Hippocampal formation (tissue), 2 donors: ENCODE data around the gene PHF20.
"Not testable (repeated sequence)": the region's sequence is repeated elsewhere in the genome, so short reads cannot be mapped to it uniquely, and the experiment has no call there.

ENCODE experiments used
- DNase-seq, 2 donors: peaks; one replicate each; lab custom pipeline; 2025; lab: John Stamatoyannopoulos, UW

PHF20 gene

GRCh38 chr20:35839904-35840303 is 68.1 kb downstream of the PHF20 start:
- peak in 1 of 2 donors; percentile 5 for DNase-seq

GRCh38 chr20:35840421-35840820 is 68.6 kb downstream of the PHF20 start:
- DNase-seq = no peak

DNA sequence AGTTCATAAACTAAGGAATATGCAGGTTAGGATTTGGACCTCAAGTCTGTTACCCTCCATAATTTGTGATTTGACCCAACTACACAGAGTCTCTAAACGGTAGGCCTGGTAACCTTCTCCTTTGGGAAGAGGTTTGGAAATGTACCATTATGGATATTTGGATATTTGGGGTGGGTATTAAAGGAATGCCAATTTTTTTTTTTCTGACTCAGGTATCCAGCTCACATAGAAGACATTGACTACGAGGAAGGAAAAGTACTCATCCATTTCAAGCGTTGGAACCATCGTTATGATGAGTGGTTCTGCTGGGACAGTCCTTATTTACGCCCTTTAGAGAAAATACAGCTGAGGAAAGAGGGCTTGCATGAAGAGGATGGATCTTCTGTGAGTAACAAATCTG is 70.5 kb downstream of the PHF20 start:
- no peak for DNase-seq

DNA sequence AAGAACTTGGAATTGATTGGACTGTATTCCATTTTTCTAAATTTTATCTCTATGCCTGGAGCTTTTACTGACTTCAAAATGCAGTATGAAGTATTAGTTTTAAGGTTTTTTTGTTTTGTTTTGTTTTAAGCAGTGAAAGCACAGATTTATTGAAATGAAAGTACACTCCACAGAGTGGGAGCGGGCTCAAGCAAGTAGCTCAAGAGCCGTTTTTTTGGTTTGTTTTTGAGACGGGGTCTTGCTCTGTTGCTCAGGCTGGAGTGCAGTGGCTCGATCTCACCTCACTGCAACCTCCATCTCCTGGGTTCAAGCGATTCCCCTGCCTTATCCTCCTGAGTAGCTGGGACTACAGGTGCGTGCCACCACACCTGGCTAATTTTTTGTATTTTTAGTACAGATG is 72.1 kb downstream of the PHF20 start:
- DNase-seq = not testable (repeated sequence)

- DNase-seq = no peak
Measured at GRCh38 chr20:35845561-35845960, 73.7 kb downstream of the PHF20 start.

DNA sequence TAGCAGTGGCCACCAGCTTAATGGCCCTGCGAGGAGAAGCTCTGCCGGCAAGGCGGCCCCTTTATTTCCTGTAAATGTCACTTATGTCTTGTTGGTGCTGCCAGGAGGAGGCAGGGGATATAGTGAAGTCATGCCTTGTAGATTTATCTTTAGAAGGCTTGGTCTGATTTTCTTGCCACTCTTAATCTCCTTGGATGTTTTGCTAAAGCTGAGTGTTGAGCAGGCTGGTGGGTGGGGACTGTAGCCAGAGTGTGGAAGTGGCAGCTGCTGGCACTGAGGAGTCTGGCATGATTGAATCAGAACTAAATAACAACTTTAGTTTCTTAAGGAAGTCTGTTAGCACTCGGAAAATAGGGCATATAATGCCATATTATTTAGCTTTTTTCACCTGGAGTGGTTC is 77.9 kb downstream of the PHF20 start:
- peak in 1 of 2 donors; percentile 3 for DNase-seq

DNA sequence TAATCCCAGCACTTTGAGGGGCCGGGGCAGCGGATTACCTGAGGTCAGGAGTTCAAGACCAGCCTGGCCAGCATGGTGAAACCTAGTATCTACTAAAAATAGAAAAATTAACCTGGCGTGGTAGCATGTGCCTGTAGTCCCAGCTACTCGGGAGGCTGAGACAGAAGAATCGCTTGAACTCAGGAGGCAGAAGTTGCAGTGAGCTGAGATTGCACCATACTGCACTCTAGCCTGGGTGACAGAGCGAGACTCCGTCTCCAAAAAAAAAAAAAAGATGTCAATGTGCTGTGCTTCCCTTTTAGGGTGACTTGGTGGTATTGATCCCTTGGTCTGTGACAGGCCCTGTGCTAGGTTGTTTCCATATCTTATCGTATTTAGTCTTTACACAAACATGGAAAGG is 79.8 kb downstream of the PHF20 start:
- not testable (repeated sequence) for DNase-seq

DNA sequence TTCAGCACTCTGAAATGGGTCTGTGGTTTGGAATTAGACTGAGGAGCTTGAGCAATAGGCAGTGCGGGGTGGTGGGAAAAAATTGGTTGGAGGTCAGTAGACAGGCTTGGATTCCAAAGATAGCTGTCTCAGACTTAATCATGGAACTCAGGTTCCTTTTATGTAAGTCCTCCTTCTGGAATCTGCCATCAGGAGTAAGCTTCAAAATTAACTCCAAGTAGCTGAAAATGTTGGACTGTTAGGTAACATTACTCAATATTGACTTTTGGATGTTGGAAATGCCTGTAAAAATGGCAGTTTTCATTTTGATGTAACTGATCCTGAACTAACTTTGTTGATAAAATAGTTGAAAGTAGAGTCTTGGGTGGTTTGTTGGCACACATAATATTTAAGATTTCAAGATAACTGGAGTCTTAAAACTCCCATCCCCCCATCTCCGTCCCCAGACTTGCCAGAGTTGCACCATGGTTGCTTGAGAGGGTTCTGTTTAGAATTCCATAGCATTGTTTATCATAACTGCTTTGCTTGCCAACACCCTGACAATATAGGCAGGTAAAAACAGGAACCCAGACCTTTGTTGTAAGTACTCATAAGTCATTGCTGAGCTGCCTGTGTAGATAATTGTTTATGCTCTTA is 83.0 kb downstream of the PHF20 start:
- no peak for DNase-seq

DNA sequence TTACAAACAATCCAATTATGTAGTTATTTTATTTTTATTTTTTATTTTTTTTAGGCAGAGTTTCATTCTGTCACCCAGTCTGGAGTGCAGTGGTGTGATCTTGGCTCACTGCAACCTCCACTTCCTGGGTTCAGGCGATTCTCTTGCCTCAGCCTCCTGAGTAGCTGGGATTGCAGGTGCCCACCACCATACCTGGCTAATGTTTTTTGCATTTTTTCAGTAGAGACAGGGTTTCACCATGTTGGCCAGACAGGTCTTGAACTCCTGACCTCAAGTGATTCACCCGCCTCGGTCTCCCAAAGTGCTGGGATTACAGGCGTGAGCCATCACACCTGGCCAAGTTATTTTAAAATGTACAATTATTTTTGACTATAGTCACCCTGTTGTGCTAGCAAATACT is 83.8 kb downstream of the PHF20 start:
- DNase-seq = not testable (repeated sequence)

DNA sequence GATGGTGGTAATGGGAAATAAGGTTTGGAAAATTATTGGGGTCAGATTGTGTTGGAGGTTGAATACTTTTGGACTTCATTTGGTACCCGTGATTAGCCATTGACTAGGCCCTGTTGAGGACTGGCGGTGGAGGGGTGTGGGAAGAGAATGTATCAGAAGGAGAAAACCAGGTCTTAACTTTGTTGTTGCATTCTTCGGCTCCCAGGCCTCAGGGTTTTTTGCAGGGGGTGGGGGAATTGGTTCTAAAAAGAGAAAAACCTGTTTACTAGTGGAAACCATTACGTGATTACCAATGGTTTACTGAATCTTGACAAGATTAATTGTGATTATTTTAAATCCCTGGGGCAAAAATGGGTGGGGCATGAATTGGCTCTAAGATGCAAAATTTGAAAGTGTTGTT is 85.1 kb downstream of the PHF20 start:
- no peak for DNase-seq

DNA sequence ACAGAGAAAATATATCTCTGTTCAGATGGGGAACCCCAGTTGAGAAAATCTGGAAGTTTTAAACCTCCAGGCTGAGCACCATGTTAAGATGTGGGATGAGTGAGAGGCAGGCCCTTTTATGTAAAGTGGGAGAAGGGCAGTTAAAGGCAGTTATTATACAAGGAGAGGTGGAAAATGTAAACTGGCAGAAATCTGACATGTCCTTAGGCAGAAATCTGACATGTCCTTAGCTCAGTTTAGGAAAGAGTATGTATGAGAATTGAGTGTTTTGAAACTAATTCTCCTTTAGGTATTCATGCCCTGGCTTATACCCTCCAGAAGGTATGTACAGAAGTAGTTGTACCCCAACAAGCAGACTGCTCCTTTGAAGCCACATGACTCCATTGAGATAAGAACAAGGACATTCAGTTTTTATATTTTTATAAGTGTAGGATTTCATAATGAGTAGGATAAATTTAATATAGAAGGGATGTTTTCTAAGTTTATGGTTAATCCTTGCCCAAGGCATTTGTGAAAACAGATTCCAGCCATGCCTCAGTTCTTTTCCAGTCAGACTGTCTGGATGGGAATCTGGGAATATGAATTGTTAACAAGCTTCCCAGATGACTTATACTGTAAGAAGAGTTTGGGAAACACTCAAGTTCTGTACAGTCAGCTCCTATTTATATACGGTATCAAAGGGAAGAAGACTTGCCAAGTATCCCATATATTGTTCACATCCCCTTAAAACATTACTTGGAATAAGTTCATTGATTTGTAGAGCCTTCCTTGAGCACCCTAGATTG is 94.8 kb downstream of the PHF20 start:
- no peak for DNase-seq

GRCh38 chr20:35870541-35871258 is 98.9 kb downstream of the PHF20 start:
- DNase-seq = no peak

DNA sequence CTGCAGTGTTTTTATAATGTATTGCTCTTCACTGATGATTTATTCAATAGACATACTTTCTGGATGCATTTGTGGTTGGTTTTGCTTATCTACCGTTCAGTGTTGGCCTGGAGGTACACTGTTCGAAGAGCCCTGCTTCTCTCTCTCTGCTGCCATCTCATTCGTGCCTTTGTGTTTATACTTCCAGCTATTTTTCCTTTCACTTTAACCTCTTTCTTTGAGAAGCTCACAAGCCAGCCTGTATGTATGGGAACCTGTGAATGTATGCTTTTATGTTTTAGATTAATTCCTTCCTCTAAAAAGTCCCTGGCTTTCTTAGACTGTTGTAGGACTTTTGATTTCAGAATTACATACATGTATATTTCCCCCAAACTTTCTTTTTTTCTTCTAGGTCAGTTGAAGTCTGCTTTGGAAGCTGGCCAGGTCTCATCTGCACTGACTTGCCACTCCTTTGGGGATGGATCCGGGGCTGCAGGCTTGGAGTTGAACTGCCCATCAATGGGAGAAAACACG is 99.5 kb downstream of the PHF20 start:
- DNase-seq = no peak

- DNase-seq = no peak
Measured at GRCh38 chr20:35876033-35876320, 104.2 kb downstream of the PHF20 start.

GRCh38 chr20:35877611-35878010 is 105.8 kb downstream of the PHF20 start:
- no peak for DNase-seq

- DNase-seq = no peak
Measured at GRCh38 chr20:35878113-35878625, 106.4 kb downstream of the PHF20 start.

DNA sequence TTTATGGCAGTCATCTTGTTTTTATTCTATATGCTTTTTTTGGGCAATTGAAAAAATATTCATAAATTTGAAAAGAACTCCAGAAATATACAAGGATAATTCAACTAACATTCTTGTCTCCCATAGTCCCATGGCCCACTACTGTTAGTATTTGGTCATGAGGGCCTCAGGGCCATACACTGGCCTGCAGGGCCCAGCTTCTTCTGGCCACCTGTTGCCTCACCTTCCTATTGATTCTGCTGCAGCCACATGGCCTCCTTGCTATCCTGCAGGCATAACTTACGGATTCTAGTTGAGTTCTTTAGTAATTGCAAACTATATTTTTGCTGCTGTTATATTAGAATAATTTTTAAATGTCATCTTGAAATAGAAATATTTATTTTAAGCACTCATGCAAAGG is 109.9 kb downstream of the PHF20 start:
- DNase-seq = no peak

- DNase-seq = not testable (repeated sequence)
Measured at GRCh38 chr20:35882427-35883161, 110.8 kb downstream of the PHF20 start.

DNA sequence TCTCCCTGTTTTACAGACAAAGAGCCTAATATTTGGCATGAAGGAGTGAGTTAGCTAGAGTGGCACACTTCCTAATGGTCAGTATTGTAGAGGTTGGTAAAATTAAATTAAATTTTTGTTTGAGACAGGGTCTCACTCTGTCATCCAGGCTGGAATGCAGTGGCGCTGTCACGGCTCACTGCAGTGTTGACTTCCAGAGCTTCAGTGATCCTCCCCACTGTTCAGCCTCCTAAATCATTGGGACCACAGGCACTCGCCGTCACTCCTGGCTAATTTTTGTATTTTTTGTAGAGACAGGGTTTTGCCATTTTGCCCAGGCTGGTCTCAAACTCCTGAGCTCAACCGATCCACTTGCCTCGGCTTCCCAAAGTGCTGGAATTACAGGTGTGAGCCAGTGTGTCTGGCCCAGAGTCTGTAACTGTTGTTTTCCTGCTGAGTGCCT is 111.5 kb downstream of the PHF20 start:
- no peak for DNase-seq

- peak; percentile 66 to 76 for DNase-seq
Measured at GRCh38 chr20:35883778-35884540, 112.1 kb downstream of the PHF20 start.

GRCh38 chr20:35884541-35884865 is 112.7 kb downstream of the PHF20 start:
- no peak for DNase-seq
